Psoas muscle (tissue), 8 donors: ENCODE data around the gene ZNF552. TPM values are rescaled to one million over a fixed set of nuclear protein-coding genes. Genes with fewer than 3 reads are reported as not detected.
"Not testable (repeated sequence)": the region's sequence is repeated elsewhere in the genome, so short reads cannot be mapped to it uniquely, and the experiment has no call there.

Experiments
- ATAC-seq, 4 donors: fragments of 200-7000 bp; cut with Tn5 transposase; one replicate each; pipeline ENCODE4 v1.9.1; 2020; ENCODE audit warnings: moderate library complexity in 3 of 4, mild to moderate bottlenecking in 2 of 4
- DNase-seq, 2 donors: peaks; one replicate each; pipeline ENCODE4 v3.0.0-alpha.2; 2020
- H3K27ac ChIP-seq: fragments of 200-600 bp; one replicate; pipeline ENCODE4 v1.8.0; 2022
- H3K27me3 ChIP-seq, 3 donors: fragments of 200-600 bp in 1 of 3; one replicate each; pipeline versions ENCODE4 v1.6.1 to v1.8.0; 2013 to 2022; ENCODE audit warnings: low read length in 2 of 3, mild to moderate bottlenecking in 2 of 3, moderate library complexity in 1 of 3; ENCODE audit not compliant: insufficient read depth in 3 of 3
- H3K36me3 ChIP-seq, 2 donors: fragments of 200-600 bp in 1 of 2; one replicate each; pipeline versions ENCODE4 v1.6.1 to v1.8.0; 2013 to 2022; ENCODE audit warnings: low read depth in 1 of 2, mild to moderate bottlenecking in 1 of 2, moderate library complexity in 1 of 2; ENCODE audit not compliant: insufficient read depth in 1 of 2
- H3K4me1 ChIP-seq: fragments of 200-600 bp; one replicate; pipeline ENCODE4 v1.8.0; 2022
- H3K4me3 ChIP-seq: fragments of 200-600 bp; one replicate; pipeline ENCODE4 v1.8.0; 2022; ENCODE audit warnings: mild to moderate bottlenecking
- H3K9me3 ChIP-seq: fragments of 200-600 bp; one replicate; pipeline ENCODE4 v1.8.0; 2022
- WGBS, 3 donors: extraction: QIAGEN DNeasy Blood & Tissue Kit; methylation state at CpG; one replicate each; pipeline versions ENCODE4 v1.1.6 to v1.1.7; 2013; 5-methylcytosine and 5-hydroxymethylcytosine counted together
- intact Hi-C, 2 donors: fragments of 100-400 bp; cut with DNase I; formaldehyde crosslinking; loops; one replicate each; pipeline versions ENCODE4 v1.11.0 to v1.14.2; 2022
- polyA plus RNA-seq, 3 donors: library from polyadenylated mRNA; stranded (reverse); fragments of 200-250 nt; gene quantifications; one replicate each; pipeline ENCODE4 v1.2.3, GENCODE V29; 2013
- total RNA-seq, 4 donors: library from RNA; stranded (reverse); fragmentation: NEBNext Ultra II Directional in 2 of 4; extraction: Animal tissue kit (Norgen Biotek cat#: 25700) in 2 of 4; gene quantifications; one replicate each; pipeline versions ENCODE4 v1.2.1 to v1.2.4, GENCODE V29; 2021 to 2023
- TF ChIP-seq, protein P1 (sequence below): fragments of 200-600 bp; IDR thresholded peaks from one replicate; pipeline ENCODE4 v1.8.0; 2022; ENCODE audit warnings: antibody characterized with exemption
- donor health status: healthy with polysubstance abuse.
- donor health status: DM: no; HTN: no; CAD: no; lungs with moderate emphysema.
- donor health status: Bipolar disorder and iron deficiency.
- donor health status: healthy.
- donor health status: DM: yes; HTN: yes; CAD: no.
- donor health status: DM: no; HTN: no; CAD: no.
- donor health status: DM: no; HTN: no; CAD: no.
- donor health status: DM: yes; HTN: yes; CAD: no.

The ZNF552 gene
- total and polyA plus RNA-seq, 7 donors: 1.2 to 6.1 (median 3.3) TPM

- no peak overlapping the region for H3K4me3 ChIP-seq
- no peak for DNase-seq
- ATAC-seq: peak in 1 of 4 donors; percentile 29
- no peak overlapping the region for H3K27ac ChIP-seq
- H3K9me3 ChIP-seq: no peaks in the 10 kb centered on the region
- intact Hi-C loops: no loop called here
- H3K36me3 ChIP-seq: peaks cover 5 to 62% of the 10 kb centered on the region in 2 donors
- 88 to 98% (median 93%) methylated on average over 2 of the region's 2 CpGs for WGBS, 3 donors
- TF ChIP-seq, protein P1, sequence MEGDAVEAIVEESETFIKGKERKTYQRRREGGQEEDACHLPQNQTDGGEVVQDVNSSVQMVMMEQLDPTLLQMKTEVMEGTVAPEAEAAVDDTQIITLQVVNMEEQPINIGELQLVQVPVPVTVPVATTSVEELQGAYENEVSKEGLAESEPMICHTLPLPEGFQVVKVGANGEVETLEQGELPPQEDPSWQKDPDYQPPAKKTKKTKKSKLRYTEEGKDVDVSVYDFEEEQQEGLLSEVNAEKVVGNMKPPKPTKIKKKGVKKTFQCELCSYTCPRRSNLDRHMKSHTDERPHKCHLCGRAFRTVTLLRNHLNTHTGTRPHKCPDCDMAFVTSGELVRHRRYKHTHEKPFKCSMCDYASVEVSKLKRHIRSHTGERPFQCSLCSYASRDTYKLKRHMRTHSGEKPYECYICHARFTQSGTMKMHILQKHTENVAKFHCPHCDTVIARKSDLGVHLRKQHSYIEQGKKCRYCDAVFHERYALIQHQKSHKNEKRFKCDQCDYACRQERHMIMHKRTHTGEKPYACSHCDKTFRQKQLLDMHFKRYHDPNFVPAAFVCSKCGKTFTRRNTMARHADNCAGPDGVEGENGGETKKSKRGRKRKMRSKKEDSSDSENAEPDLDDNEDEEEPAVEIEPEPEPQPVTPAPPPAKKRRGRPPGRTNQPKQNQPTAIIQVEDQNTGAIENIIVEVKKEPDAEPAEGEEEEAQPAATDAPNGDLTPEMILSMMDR: no peak
- peaks cover 11% of the 10 kb centered on the region for H3K4me1 ChIP-seq
- H3K27me3 ChIP-seq: no peaks in the 10 kb centered on the region
Observed at GRCh38 chr19:57807541-57807940, 7.2 kb downstream of the ZNF552 start.

DNA sequence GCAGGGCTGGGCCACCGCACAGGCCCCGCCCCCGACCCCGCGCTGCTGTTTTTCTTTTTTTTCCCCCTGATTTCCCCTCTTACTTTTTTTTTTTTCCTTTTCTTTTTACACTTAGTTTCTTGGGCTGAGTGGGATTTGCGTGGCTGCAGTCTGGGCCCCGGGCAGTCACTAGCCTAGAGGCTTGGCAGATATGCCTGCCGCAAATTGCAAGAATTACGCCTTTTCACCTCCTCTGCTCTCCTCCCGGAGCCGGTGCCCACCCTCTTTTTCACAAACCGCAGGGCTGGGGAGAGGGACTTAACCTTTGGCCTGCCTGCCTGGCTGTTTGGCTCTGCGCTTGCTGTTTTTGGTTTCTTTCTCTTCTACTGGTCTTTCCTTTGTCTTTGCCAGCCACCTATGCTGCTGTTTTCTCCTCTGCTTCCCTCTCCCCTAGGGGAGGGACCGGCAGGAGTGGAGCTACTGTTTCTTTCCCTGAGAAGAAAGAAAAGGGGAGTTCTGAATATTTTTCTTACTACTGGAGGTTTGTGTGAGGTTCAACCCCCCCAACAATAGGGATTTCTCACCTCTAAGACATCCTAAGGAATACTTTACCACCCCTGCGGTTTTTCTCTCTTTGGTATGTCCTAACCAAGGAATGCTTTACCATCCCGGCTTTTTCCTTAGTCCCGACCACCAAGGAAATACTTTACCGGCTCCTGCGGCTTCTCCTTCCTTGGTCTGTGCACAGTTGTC lies 11.0 kb downstream of the ZNF552 start:
- intact Hi-C loops: no loop called here
- no peak for DNase-seq
- TF ChIP-seq, protein P1: no peak
- peak in 2 of 4 donors; percentile 29 to 46 for ATAC-seq
- no peaks in the 10 kb centered on the region for H3K9me3 ChIP-seq
- H3K27me3 ChIP-seq: no peaks in the 10 kb centered on the region
- peak overlapping the region; percentile 64 for H3K4me3 ChIP-seq
- H3K27ac ChIP-seq: peak overlapping the region; percentile 42
- peaks cover 5 to 28% of the 10 kb centered on the region in 2 donors for H3K36me3 ChIP-seq
- 11 to 18% (median 16%) methylated on average over 19 of the region's 19 CpGs for WGBS, 3 donors
- H3K4me1 ChIP-seq: peaks cover 13% of the 10 kb centered on the region

- no peak for ATAC-seq
Observed at GRCh38 chr19:57803265-57803593, 11.5 kb downstream of the ZNF552 start.

DNA sequence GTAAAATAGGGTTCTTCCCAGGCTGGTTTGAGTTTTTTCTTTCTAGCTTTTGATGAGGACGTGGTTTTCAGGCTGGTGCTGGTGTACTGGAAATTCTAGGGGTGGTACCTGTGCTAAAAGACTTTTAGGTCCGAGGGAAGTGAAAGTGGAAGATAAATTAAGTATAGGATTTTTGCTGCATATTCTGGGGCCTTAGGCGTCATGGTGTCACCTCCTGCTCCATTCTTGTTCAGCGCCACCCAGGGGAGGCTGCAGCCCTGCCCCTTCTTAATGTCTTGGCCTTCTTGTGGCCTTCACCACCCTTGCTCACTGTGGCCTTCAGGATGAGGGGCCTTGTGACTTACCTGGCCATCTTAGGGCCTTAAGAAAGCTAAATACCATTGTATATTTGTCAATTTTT lies 12.4 kb downstream of the ZNF552 start:
- DNase-seq: no peak
- H3K4me1 ChIP-seq: peaks cover 13% of the 10 kb centered on the region
- intact Hi-C loops: no loop called here
- WGBS, 3 donors: 92 to 97% (median 94%) methylated on average over 4 of the region's 4 CpGs
- TF ChIP-seq, protein P1: no peak
- H3K27me3 ChIP-seq: no peaks in the 10 kb centered on the region
- peaks cover 0 to 14% of the 10 kb centered on the region in 2 donors for H3K36me3 ChIP-seq
- H3K9me3 ChIP-seq: no peaks in the 10 kb centered on the region
- ATAC-seq: no peak
- H3K4me3 ChIP-seq: no peak overlapping the region
- no peak overlapping the region for H3K27ac ChIP-seq

More at GRCh38 chr19:57803265-57803593, 11.5 kb downstream of the ZNF552 start:
- peak overlapping the region; percentile 64 for H3K4me3 ChIP-seq
- peaks cover 2 to 24% of the 10 kb centered on the region in 2 donors for H3K36me3 ChIP-seq
- no peak for DNase-seq
- H3K27ac ChIP-seq: peak overlapping the region; percentile 42
- no peaks in the 10 kb centered on the region for H3K9me3 ChIP-seq
- WGBS, 3 donors: 22 to 40% (median 33%) methylated on average over 6 of the region's 6 CpGs
- TF ChIP-seq, protein P1: no peak
- no peaks in the 10 kb centered on the region for H3K27me3 ChIP-seq
- intact Hi-C loops: no loop called here
- H3K4me1 ChIP-seq: peaks cover 13% of the 10 kb centered on the region

GRCh38 chr19:57800696-57801095 lies 14.0 kb downstream of the ZNF552 start:
- H3K4me1 ChIP-seq: peaks cover 13% of the 10 kb centered on the region
- intact Hi-C loops: no loop called here
- H3K36me3 ChIP-seq: peaks cover 5 to 9% of the 10 kb centered on the region in 2 donors
- WGBS, 3 donors: 65 to 73% (median 71%) methylated on average over 5 of the region's 5 CpGs
- ATAC-seq (no peak), DNase-seq (no peak)
- TF ChIP-seq, protein P1: no peak
- no peak overlapping the region for H3K27ac ChIP-seq
- no peaks in the 10 kb centered on the region for H3K27me3 ChIP-seq
- no peaks in the 10 kb centered on the region for H3K9me3 ChIP-seq
- H3K4me3 ChIP-seq: no peak overlapping the region

GRCh38 chr19:57796580-57796979 lies 18.1 kb downstream of the ZNF552 start:
- intact Hi-C loops: not testable (repeated sequence)

More at GRCh38 chr19:57796580-57796979, 18.1 kb downstream of the ZNF552 start:
- H3K27me3 ChIP-seq, DNase-seq, H3K9me3 ChIP-seq, H3K4me3 ChIP-seq, H3K27ac ChIP-seq: not testable (repeated sequence)
- Histone ChIP-seq H3K36me3 (peaks cover 5 to 19% of the 10 kb centered on the region in 2 donors), H3K4me1 (peaks cover 21% of the 10 kb centered on the region)
- 91 to 95% (median 94%) methylated on average over 1 of the region's 1 CpG for WGBS, 3 donors
- ATAC-seq: peak in 1 of 4 donors; percentile 26
